Nephron progenitor cell (in vitro differentiated cells): ENCODE data around the gene CDKL2.
A peak's percentile ranks its signal among the peaks of the same experiment; 100 is the strongest.

Source experiments
- DNase-seq: peaks from one replicate; pipeline ENCODE4 v3.0.0; 2021
- H3K27ac Mint-ChIP-seq: 2 replicates; pipeline ENCODE4 v1.8.0; 2021; ENCODE audit warnings: mild to moderate bottlenecking, moderate library complexity, mixed read lengths
- H3K27me3 Mint-ChIP-seq: 2 replicates; pipeline ENCODE4 v1.8.0; 2021; ENCODE audit warnings: mild to moderate bottlenecking, low read depth, mixed read lengths; ENCODE audit not compliant: poor library complexity
- H3K36me3 Mint-ChIP-seq: 2 replicates; pipeline ENCODE4 v1.8.0; 2021; ENCODE audit warnings: low read depth, mixed read lengths
- H3K4me1 Mint-ChIP-seq: 2 replicates; pipeline ENCODE4 v1.8.0; 2021; ENCODE audit warnings: mixed read lengths
- H3K4me3 Mint-ChIP-seq: 2 replicates; pipeline ENCODE4 v1.8.0; 2021; ENCODE audit warnings: mild to moderate bottlenecking, moderate library complexity, mixed read lengths
- H3K9me3 Mint-ChIP-seq: 2 replicates; pipeline ENCODE4 v1.8.0; 2021; ENCODE audit warnings: mild to moderate bottlenecking, moderate library complexity, mixed read lengths
- CTCF ChIP-seq: fragments of 200-600 bp; sonication (generic); IDR thresholded peaks from 2 replicates; pipeline ENCODE4 v1.5.0; 2021; ENCODE audit warnings: antibody characterized with exemption

The CDKL2 gene

GRCh38 chr4:75630174-75630936 is at the start of gene CDKL2:
Gene CDKL2 (minus strand): TSS chr4:75630528. CDS start chr4:75625988, 4,540 bp downstream.
- Mint-ChIP-seq H3K9me3 (no peaks in the 10 kb centered on the region), H3K4me1 (peaks cover 12% of the 10 kb centered on the region), H3K27me3 (peaks cover 20% of the 10 kb centered on the region), H3K27ac (no peak within 1 kb of the TSS), H3K36me3 (no peaks in the 10 kb centered on the region), H3K4me3 (peak within 1 kb of the TSS; percentile 85)
- DNase-seq: peak; percentile 86
- no peak for TF ChIP-seq CTCF

- Mint-ChIP-seq H3K27me3 (no peaks in the 10 kb centered on the region), H3K27ac (no peak overlapping the region), H3K9me3 (no peaks in the 10 kb centered on the region), H3K4me1 (peaks cover 8% of the 10 kb centered on the region), H3K4me3 (no peak overlapping the region), H3K36me3 (peaks cover 9% of the 10 kb centered on the region)
- no peak for TF ChIP-seq CTCF
- DNase-seq: no peak
Observed at GRCh38 chr4:75678965-75679364, 48.6 kb upstream of the CDKL2 start.

DNA sequence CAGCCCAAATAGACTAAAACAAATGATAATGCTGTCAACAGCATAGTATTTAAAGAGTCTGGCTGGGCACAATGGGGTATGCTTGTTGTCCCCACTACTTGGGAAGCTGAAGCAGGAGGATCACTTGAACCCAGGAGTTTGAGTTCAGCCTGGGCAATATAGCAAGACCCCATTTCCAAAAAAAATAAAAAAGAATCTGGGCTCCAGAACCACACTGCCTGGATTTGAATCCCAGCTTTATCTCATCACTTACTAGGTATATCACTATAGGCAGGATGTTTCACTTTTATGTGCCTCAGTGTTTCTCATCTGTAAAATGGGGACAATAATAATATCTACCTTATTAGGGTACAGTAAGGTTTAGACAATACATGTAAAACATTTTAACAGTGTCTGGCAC is 48.1 kb upstream of the CDKL2 start:
- Mint-ChIP-seq H3K9me3 (no peaks in the 10 kb centered on the region), H3K27me3 (no peaks in the 10 kb centered on the region), H3K4me1 (peaks cover 13% of the 10 kb centered on the region), H3K27ac (no peak overlapping the region), H3K4me3 (no peak overlapping the region), H3K36me3 (peaks cover 9% of the 10 kb centered on the region)
- DNase-seq: no peak
- TF ChIP-seq CTCF: no peak

GRCh38 chr4:75675004-75675531 is 44.7 kb upstream of the CDKL2 start:
- H3K9me3 Mint-ChIP-seq: no peaks in the 10 kb centered on the region
- peaks cover 3% of the 10 kb centered on the region for H3K27me3 Mint-ChIP-seq
- H3K27ac Mint-ChIP-seq: peak overlapping the region; percentile 72
- H3K36me3 Mint-ChIP-seq: no peaks in the 10 kb centered on the region
- H3K4me3 Mint-ChIP-seq: no peak overlapping the region
- no peak for TF ChIP-seq CTCF
- DNase-seq: no peak
- peaks cover 31% of the 10 kb centered on the region for H3K4me1 Mint-ChIP-seq

DNA sequence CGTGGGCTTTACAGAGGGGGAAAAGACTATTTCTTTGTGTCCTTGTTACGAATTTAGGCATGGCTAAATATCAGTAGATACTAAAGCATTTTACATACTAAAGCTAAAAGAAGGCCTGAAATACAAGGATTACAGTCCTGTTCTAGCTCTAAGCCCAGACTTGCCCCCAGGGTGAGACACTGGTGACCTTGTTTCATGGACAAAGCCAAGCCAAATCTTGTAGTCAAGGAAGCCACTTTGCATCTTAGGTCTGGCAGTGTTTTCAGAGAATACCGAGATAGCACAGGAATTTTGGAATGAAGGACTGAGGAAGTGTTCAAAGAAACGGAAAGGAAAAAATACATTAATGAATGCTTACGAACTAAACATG is 43.6 kb upstream of the CDKL2 start:
- Mint-ChIP-seq H3K27ac (peak overlapping the region; percentile 99), H3K27me3 (peaks cover 3% of the 10 kb centered on the region), H3K4me1 (peaks cover 39% of the 10 kb centered on the region), H3K9me3 (no peaks in the 10 kb centered on the region), H3K4me3 (peak overlapping the region; percentile 95), H3K36me3 (no peaks in the 10 kb centered on the region)
- DNase-seq: no peak
- no peak for TF ChIP-seq CTCF
